Left renal pelvis (tissue), 4 donors: ENCODE data around the gene EVA1A. TPM values are rescaled to one million over a fixed set of nuclear protein-coding genes. Genes with fewer than 3 reads are reported as not detected.

Experiments
- DNase-seq, 4 donors: peaks; one replicate each; pipeline ENCODE4 v3.0.0-alpha.2; 2013; ENCODE audit warnings: low read depth in 4 of 4, low spot score in 3 of 4
- polyA plus RNA-seq, 4 donors: library from polyadenylated mRNA; unstranded; fragments of 120-200 nt; gene quantifications; one replicate each; pipeline ENCODE4 v1.2.1, GENCODE V29; 2013; ENCODE audit not compliant: insufficient read length in 4 of 4

EVA1A gene
- polyA plus RNA-seq, 4 donors, result 4.7 to 18.1 (median 15.3) TPM

DNA sequence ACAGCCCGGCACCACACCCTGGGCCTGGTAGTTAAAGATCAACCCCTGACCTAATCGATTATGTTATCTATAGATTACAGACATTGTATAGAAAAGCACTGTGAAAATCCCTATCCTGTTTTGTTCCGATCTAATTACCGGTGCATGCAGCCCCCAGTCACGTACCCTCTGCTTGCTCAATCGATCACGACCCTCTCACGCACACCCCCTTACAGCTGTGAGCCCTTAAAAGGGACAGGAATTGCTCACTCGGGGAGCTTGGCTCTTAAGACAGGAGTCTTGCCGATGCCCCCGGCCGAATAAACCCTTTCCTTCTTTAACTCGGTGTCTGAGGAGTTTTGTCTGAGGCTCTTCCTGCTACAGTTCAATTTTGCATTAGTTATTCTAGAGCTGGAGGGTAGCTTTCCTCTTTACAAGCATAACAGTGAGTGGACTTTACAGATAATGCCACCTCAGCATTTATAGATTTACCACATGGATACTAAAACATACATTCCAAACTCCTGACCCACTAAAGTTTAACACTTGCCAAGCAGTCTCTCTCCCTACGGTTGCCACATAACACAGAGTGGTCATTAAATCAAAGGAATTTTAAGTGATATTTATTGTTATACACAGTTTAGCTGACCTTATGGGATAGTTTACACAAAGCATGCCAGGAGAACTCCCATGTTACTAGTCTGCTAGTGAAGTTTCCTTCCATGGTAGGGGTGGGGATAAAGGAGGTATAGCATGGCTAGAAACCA lies 101.0 kb downstream of the EVA1A start:
- no peak for DNase-seq

DNA sequence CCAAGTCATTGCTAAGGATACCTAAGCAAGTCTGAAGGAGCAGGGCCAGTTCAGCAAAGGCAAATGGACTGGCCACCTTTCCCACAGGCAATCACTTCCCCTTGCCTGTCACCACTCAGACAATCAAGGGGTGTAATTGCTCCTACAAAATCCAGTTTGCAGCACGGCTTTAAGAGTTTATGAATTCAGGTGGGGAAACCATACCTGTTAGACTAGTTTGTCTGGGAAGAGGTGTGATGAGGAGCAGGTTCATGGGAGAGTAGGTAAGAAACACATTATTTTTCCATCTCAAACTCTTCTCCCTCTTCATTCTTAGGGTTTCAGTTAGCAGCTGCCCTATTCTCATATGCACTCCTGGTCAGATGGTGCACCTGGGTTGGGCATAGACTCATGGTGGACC lies 102.5 kb downstream of the EVA1A start:
- no peak for DNase-seq

GRCh38 chr2:75456825-75457224 lies 103.9 kb downstream of the EVA1A start:
- no peak for DNase-seq

DNA sequence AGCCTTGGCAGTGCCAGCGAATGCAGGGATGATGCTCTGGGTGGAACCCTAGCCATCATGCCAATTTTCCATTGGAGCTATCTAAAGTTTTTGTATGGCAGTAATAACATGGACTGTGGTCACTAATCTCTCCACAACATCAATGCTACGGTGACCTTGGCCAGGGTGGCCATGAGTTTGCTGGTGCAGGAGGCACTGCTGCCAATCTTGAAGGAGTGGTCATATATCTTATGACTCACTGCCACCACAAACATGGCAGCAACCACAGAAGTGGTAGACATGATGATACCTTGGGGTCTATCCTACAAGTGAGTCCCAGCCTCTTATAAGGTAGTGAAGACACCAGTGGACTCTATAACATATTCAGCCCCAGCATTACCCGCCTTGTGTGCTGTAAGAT lies 104.6 kb downstream of the EVA1A start:
- DNase-seq, result no peak

GRCh38 chr2:75454241-75454620 lies 106.5 kb downstream of the EVA1A start:
- DNase-seq, result no peak

GRCh38 chr2:75453384-75454240 lies 107.1 kb downstream of the EVA1A start:
- DNase-seq, result no peak

GRCh38 chr2:75450068-75450467 lies 110.7 kb downstream of the EVA1A start:
- no peak for DNase-seq

GRCh38 chr2:75447176-75447575 lies 113.6 kb downstream of the EVA1A start:
- no peak for DNase-seq

Other genes starting within 250 kb of the EVA1A start
- 10 to 100 TPM; 44.6 to 76.9 (median 72.3) TPM for gene MRPL19, start 85.8 kb upstream of the EVA1A start, polyA plus RNA-seq
- 10 to 100 TPM; 44.6 to 57.1 (median 50.4) TPM for gene GCFC2, start 150.0 kb upstream of the EVA1A start, polyA plus RNA-seq